Body of pancreas (tissue), 4 donors: ENCODE measurements around the gene STEAP1B.

ENCODE experiments used
- CTCF ChIP-seq, 7 experiments: fragments of 450-650 bp in 4 of 7; fragments of 200-600 bp in 3 of 7; sonication (generic) in 3 of 7; IDR thresholded peaks; one replicate each; pipeline ENCODE4 v1.5.1; 2016 to 2019; ENCODE audit warnings: antibody characterized with exemption in 7 of 7
- POLR2A ChIP-seq, 3 donors: fragments of 450-650 bp; IDR thresholded peaks; one replicate each; pipeline ENCODE4 v1.6.1; 2016; ENCODE audit warnings: antibody characterized with exemption in 3 of 3, mild to moderate bottlenecking in 2 of 3

- TF ChIP-seq POLR2A (IDR thresholded peaks at IDR 0.05) (no peak), CTCF (IDR thresholded peaks at IDR 0.05) (no peak)
Measured at GRCh38 chr7:22429386-22429785, 70.6 kb downstream of the STEAP1B start.
